SU-DHL-6 (cell line): ENCODE results near the gene DUSP5.

Experiments
- H2AFZ ChIP-seq: fragments of 200-600 bp; sonication (generic); 2 replicates; pipeline ENCODE4 v1.6.1; 2014; ENCODE audit warnings: low read depth, mild to moderate bottlenecking, moderate library complexity, mixed read lengths, antibody characterized with exemption, low read length; ENCODE audit not compliant: severe bottlenecking
- H3F3A ChIP-seq: fragments of 200-600 bp; shearing (Covaris generic); 2 replicates; pipeline ENCODE4 v1.6.0; 2016; ENCODE audit warnings: antibody characterized with exemption, mild to moderate bottlenecking; ENCODE audit not compliant: insufficient read depth
- H3K27ac ChIP-seq: fragments of 200-600 bp; sonication (generic); 2 replicates; pipeline ENCODE4 v1.5.1; 2016; ENCODE audit warnings: low read depth, mild to moderate bottlenecking, low read length, moderate library complexity, mixed read lengths
- H3K27me3 ChIP-seq: fragments of 200-600 bp; sonication (generic), shearing (Covaris generic); 2 replicates; pipeline ENCODE4 v1.6.0; 2014; ENCODE audit warnings: mild to moderate bottlenecking, low read length
- H3K36me3 ChIP-seq: fragments of 200-600 bp; sonication (generic); 2 replicates; pipeline ENCODE4 v1.6.1; 2014; ENCODE audit warnings: mild to moderate bottlenecking, low read length, mixed read lengths
- H3K4me2 ChIP-seq: fragments of 300-600, 200-600 bp; shearing (Covaris generic), sonication (generic); 2 replicates; pipeline ENCODE4 v1.6.0; 2014; ENCODE audit warnings: low read length, low read depth, mild to moderate bottlenecking; ENCODE audit not compliant: poor library complexity, severe bottlenecking
- H3K4me3 ChIP-seq: fragments of 200-600 bp; sonication (generic); 2 replicates; pipeline ENCODE4 v1.5.1; 2014; ENCODE audit warnings: antibody characterized with exemption, low read length, mild to moderate bottlenecking, mixed read lengths; ENCODE audit not compliant: insufficient read depth, poor library complexity, severe bottlenecking
- H3K79me2 ChIP-seq: fragments of 200-600 bp; sonication (generic); 2 replicates; pipeline ENCODE4 v1.6.1; 2014; ENCODE audit warnings: mild to moderate bottlenecking, low read length, moderate library complexity; ENCODE audit not compliant: insufficient read depth
- H3K9ac ChIP-seq: fragments of 200-600 bp; sonication (generic); 2 replicates; pipeline ENCODE4 v1.7.0; 2014; ENCODE audit warnings: mild to moderate bottlenecking, low read length
- H3K9me2 ChIP-seq: fragments of 200-600 bp; sonication (generic); replicated peaks from 2 replicates; pipeline ENCODE4 v1.6.1; 2014; ENCODE audit warnings: low read length; ENCODE audit not compliant: insufficient read depth
- H3K9me3 ChIP-seq: fragments of 200-600 bp; sonication (generic); 2 replicates; pipeline ENCODE4 v1.6.1; 2014; ENCODE audit warnings: low read length, mixed read lengths; ENCODE audit not compliant: insufficient read depth
- H4K20me1 ChIP-seq: fragments of 200-600 bp; sonication (generic); 2 replicates; pipeline ENCODE4 v1.6.1; 2014; ENCODE audit warnings: low read depth, mild to moderate bottlenecking, antibody characterized with exemption, low read length, moderate library complexity, mixed read lengths
- EZH2phosphoT487 ChIP-seq: fragments of 200-600 bp; sonication (generic), shearing (Covaris generic); conservative IDR thresholded peaks from 2 replicates; pipeline ENCODE4 v1.6.1; 2018; ENCODE audit warnings: mild to moderate bottlenecking, antibody characterized with exemption, low read length, moderate library complexity, mixed read lengths
- TF ChIP-seq, protein P1 (sequence below): fragments of 200-600 bp; sonication (generic); IDR thresholded peaks from one replicate; pipeline ENCODE4 v1.5.1; 2017; ENCODE audit warnings: antibody characterized with exemption, mild to moderate bottlenecking, low read length, moderate library complexity; ENCODE audit not compliant: insufficient read depth, poor library complexity, severe bottlenecking

The DUSP5 gene

DNA sequence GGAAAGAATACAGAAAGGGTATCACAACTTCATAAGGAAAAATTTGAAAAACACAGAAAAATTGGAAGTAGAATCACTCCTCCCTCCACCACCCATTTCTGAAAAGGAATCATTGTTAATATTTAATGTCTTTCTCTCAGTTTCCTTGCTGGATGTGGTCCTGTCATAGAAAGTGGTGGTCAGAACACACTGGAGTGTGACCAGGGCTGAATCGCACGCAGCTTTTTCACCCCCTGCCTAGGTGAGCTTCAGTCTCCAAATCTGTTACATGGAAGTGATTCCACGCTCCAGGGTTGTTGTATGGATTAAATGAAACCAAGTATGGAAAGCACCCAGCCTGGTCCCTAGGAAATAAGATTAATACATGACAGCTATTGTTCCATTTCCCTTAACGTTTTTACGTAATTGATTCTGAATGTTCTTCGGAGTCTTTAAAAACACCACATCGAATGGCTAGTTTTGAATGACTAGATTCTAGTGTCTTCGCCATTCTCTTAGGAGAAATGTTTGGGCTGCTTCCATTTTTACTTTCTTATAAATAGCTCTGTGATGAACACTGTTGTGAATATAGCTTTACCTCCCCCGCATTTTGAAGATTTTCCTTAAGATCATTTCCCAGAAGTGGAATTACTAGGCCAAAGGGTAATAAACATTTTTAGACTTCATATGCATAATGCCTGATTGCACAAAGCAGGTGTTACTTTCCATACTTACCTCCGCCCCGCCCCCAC is 10.9 kb upstream of the DUSP5 start:
- no peaks in the 10 kb centered on the region for H3K79me2 ChIP-seq
- TF ChIP-seq, protein P1, sequence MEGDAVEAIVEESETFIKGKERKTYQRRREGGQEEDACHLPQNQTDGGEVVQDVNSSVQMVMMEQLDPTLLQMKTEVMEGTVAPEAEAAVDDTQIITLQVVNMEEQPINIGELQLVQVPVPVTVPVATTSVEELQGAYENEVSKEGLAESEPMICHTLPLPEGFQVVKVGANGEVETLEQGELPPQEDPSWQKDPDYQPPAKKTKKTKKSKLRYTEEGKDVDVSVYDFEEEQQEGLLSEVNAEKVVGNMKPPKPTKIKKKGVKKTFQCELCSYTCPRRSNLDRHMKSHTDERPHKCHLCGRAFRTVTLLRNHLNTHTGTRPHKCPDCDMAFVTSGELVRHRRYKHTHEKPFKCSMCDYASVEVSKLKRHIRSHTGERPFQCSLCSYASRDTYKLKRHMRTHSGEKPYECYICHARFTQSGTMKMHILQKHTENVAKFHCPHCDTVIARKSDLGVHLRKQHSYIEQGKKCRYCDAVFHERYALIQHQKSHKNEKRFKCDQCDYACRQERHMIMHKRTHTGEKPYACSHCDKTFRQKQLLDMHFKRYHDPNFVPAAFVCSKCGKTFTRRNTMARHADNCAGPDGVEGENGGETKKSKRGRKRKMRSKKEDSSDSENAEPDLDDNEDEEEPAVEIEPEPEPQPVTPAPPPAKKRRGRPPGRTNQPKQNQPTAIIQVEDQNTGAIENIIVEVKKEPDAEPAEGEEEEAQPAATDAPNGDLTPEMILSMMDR, result no peak
- TF ChIP-seq EZH2phosphoT487, result no peak
- H4K20me1 ChIP-seq, result no peaks in the 10 kb centered on the region
- H3K4me3 ChIP-seq, result no peak overlapping the region
- no peaks in the 10 kb centered on the region for H3K9me3 ChIP-seq
- H3K27ac ChIP-seq, result no peak overlapping the region
- no peaks in the 10 kb centered on the region for H3K9me2 ChIP-seq
- H3K4me2 ChIP-seq, result no peak overlapping the region
- H3K9ac ChIP-seq, result no peak overlapping the region
- H3K36me3 ChIP-seq, result no peaks in the 10 kb centered on the region
- H2AFZ ChIP-seq, result no peak overlapping the region
- H3K27me3 ChIP-seq, result no peaks in the 10 kb centered on the region
- no peaks in the 10 kb centered on the region for H3F3A ChIP-seq

DNA sequence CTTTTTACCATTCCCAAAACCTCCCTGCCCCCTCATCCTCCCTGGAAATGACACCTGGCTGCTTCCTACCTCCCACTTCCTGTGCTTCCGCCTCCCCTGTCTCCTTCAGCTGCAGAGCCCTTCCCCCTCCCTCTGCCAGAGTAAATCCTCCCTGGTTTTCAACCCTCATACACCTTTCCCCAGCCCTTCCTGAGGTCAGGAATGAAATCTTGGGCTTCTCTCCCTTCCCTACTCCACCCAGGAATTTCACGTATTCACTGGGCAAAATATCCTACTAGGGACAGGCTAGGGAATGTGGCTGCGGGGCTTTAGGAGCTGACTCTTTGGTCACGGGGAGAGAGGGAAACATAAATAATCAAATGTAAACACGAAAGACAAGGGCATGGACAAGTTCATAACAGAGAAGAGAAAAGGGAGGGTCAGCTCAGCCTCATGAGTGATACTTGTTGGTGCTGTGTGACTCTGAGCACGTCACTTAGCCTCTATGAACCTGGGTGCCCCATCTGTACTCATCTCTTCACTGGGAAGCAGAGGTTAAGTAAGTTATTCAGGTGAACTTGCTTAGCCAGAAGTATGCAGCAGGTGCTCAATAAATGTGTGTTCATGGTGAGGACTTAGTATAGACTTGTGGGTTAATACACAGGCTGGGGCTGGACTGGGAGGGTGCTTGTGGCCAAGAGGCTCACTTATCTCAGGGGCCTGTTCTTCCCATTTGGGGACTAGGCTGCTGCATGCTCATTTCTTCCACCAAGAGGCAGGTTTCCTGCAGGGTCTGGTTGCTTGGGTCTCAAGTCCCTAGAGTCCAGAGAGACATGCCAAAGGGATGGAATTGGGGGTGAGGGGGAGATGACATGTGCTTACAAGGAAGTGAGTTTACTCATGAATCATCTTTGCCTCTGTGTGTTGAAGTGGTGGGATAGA is 10.0 kb upstream of the DUSP5 start:
- H3K79me2 ChIP-seq, result no peaks in the 10 kb centered on the region
- no peak overlapping the region for H3K9ac ChIP-seq
- H3K4me3 ChIP-seq, result no peak overlapping the region
- H4K20me1 ChIP-seq, result no peaks in the 10 kb centered on the region
- H3K9me2 ChIP-seq, result no peaks in the 10 kb centered on the region
- H3K4me2 ChIP-seq, result no peak overlapping the region
- no peak overlapping the region for H2AFZ ChIP-seq
- no peaks in the 10 kb centered on the region for H3K36me3 ChIP-seq
- no peaks in the 10 kb centered on the region for H3K27me3 ChIP-seq
- no peaks in the 10 kb centered on the region for H3F3A ChIP-seq
- H3K9me3 ChIP-seq, result no peaks in the 10 kb centered on the region
- no peak for TF ChIP-seq EZH2phosphoT487
- TF ChIP-seq, protein P1, result no peak
- no peak overlapping the region for H3K27ac ChIP-seq

DNA sequence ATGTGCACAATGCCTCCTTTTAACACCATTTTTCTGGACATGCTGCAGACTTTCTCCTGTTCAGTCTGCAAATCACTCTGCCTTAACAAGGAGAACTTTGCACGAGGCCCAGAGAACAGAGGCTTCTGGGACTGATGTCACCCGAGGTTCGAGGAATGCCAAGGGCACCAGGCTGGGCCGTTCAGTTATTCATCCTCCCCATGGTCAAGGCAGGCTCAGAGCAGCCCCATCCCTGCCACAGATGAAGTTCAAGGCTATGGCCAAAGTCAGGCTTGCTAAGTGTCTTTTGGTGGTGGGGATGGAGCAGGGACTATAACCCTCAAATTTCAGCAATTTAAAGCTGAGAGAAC is 9.4 kb upstream of the DUSP5 start:
- no peak overlapping the region for H3K4me2 ChIP-seq

More for the DNA sequence above, 9.4 kb upstream of the DUSP5 start:
- no peaks in the 10 kb centered on the region for H3K9me2 ChIP-seq
- H3F3A ChIP-seq, result no peaks in the 10 kb centered on the region
- H3K27me3 ChIP-seq, result no peaks in the 10 kb centered on the region
- no peaks in the 10 kb centered on the region for H4K20me1 ChIP-seq
- H3K79me2 ChIP-seq, result no peaks in the 10 kb centered on the region
- no peak for TF ChIP-seq EZH2phosphoT487
- TF ChIP-seq, protein P1, result no peak
- no peak overlapping the region for H2AFZ ChIP-seq
- H3K9me3 ChIP-seq, result no peaks in the 10 kb centered on the region
- no peak overlapping the region for H3K9ac ChIP-seq
- H3K36me3 ChIP-seq, result no peaks in the 10 kb centered on the region
- no peak overlapping the region for H3K27ac ChIP-seq
- H3K4me3 ChIP-seq, result no peak overlapping the region
